CD4-positive, alpha-beta T cell treated with Interleukin-4 for 1 hour (primary cell): ENCODE data around the gene SIRPB1.
"Not testable (repeated sequence)": the region's sequence is repeated elsewhere in the genome, so short reads cannot be mapped to it uniquely, and the experiment has no call there.

Experiments used
- DNase-seq, 2 donors: peaks; one replicate each; pipeline ENCODE4 v3.0.0-alpha.2; 2020 to 2022

Gene SIRPB1

GRCh38 chr20:1636621-1637020, 16.8 kb upstream of the SIRPB1 start:
- no peak for DNase-seq

DNA sequence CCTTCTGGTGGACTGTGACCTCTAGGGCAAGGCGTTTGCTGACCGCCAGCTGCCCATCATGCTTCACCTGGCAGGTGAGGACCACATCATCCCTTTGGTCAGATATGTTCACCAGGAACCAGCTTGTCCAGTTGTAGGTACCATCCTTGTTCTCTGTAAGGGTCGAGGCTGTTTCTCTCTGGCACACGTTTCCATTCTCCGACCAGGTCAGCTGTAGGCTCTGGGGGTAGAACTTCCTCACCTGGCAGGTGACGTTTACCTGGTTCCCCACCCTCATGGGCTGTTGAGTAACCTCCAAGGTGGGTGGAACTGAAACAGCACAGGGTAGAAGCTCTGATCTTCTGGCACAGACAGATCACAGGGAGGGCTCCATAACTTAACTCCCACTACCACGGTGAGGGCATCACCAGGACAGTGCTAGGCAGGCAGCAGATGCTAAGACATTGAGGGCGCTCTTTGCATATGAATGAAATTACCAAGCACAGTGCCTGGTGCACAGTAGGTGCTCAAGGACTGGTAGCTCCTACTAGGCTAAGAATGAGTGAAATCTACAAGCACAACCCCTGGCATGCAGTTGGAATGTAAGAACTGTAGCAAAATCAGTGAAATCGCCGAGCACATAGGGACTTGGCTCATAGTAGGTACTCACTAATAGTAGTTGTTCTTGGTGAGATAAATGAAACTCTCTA, 15.6 kb upstream of the SIRPB1 start:
- DNase-seq, result no peak

- DNase-seq, result no peak
Observed at GRCh38 chr20:1633535-1633934, 13.7 kb upstream of the SIRPB1 start.

- no peak for DNase-seq
Observed at GRCh38 chr20:1632178-1632577, 12.4 kb upstream of the SIRPB1 start.

- no peak for DNase-seq
Observed at GRCh38 chr20:1631309-1632151, 11.7 kb upstream of the SIRPB1 start.

DNA sequence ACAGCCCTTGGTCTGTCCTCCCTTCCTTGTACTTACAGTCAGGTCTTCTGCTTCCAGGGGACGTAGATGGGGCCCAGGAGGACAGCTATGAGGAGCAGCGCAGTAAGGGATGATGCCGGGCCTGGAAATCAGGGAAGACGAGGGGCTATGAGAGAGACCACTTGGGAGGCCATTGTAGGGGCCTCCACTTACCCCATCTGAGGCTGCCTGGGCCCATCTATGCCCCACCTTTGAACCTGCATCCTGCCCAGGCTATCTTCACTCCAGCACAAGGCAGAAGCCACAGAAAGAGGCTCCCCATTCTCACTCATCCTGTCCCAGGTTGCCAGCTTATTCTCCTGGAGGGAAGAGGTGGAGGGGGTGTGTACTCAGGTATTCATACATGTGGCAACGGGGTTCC, 10.4 kb upstream of the SIRPB1 start:
- DNase-seq, result no peak

GRCh38 chr20:1629321-1629720, 9.5 kb upstream of the SIRPB1 start:
- DNase-seq, result no peak

GRCh38 chr20:1628621-1629020, 8.8 kb upstream of the SIRPB1 start:
- no peak for DNase-seq

GRCh38 chr20:1627200-1627550, 7.4 kb upstream of the SIRPB1 start:
- no peak for DNase-seq

- DNase-seq, result no peak
Observed at GRCh38 chr20:1626528-1627199, 6.9 kb upstream of the SIRPB1 start.

- DNase-seq, result no peak
Observed at GRCh38 chr20:1625083-1625690, 5.4 kb upstream of the SIRPB1 start.

GRCh38 chr20:1623501-1624205, 3.8 kb upstream of the SIRPB1 start:
- DNase-seq, result no peak

DNA sequence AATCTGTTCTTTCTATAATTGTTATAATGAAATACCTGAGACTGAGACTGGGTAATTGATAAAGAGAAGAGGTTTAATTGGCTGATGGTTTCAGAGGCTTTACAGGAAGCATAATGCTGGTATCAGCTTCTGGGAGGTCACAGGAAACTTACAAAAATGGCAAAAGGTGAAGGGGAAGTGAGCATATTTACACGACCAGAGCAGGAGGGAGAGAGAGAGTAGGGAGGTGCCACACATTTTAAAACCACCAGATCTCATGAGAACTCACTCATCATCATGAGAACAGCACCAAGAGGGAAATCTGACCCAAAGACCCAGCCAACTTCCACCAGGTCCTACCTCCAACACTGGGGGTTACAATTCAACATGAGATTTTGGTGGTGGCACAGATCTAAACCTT, 2.6 kb upstream of the SIRPB1 start:
- DNase-seq, result peak; percentile 29 to 55

- DNase-seq, result no peak
Observed at GRCh38 chr20:1621316-1621715, 1.5 kb upstream of the SIRPB1 start.

GRCh38 chr20:1618954-1619540, 762 bp downstream of the SIRPB1 start:
- DNase-seq, result no peak

GRCh38 chr20:1618479-1618878, 1.3 kb downstream of the SIRPB1 start:
- no peak for DNase-seq

GRCh38 chr20:1616858-1617434, 2.9 kb downstream of the SIRPB1 start:
- DNase-seq, result no peak

DNA sequence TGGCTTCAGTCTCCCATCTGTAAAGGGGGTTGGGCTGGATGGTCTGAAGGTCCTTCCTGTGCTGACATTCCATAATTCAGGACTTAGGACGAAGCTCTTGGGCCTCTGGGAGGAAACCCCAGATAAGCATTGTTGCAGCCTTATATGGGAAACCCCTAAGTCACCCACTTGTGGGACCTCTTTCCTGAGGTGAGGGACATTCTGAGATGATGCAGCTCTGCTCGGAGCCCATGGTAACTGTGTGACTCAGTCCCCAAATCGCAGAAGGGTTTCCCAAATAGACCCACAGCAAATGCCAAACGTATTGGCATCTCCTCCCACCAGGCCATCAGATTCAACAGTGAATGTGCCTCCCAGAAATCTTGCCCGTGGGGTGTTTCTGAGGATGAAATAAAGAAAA, 9.4 kb downstream of the SIRPB1 start:
- DNase-seq, result not testable (repeated sequence)

DNA sequence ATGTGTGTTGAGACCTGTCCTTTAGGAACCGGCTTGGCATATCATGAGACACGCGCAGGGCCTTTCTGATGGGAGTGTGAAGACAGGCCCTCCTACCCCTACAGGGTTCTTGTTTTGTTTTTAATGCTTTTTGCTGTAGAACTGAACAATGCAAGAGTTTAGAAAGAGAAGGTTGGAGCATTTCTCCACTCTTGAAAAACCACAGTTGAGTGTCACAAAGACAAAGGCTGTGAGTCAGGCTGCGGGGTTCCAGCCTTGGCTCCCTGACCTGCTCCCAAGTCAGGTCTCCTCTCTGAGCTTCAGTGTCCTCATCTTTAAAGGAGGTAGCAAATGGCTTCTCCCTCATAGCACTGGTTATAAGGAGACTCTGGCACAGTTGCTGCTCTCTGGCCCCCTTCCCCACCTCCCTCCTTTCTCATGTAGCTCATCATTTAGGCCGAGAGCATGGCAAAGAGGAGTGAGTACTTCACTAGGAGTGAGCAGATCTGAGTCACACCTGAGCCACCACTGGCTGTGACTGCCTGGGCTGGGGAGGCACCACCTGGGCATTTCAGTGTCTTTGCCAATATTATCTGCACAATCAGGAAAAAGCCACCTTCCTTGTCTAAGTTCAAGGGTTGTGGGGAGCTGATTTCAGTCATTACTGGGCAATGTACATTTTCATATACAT, 11.0 kb downstream of the SIRPB1 start:
- DNase-seq, result not testable (repeated sequence)

DNA sequence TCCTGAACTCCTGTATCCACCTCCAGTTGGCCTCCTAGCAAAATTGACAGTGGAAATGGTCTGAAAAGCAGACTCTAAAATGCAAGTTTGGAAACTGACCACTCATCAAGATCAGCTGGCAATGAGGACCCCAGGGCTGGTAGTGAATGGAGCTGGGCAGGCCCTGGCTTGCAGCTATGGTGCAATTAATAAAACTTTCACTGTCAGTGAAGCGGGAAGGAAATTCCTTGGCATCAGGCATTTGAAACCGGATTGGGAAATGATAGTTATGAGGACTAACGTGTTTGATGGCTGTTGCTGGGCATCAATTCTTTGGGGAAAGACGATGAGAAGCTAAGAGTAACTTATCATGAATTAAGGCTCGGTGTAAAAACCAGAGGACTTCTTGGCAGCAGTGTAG, 19.1 kb downstream of the SIRPB1 start:
- DNase-seq, result no peak

GRCh38 chr20:1595333-1595732, 24.5 kb downstream of the SIRPB1 start:
- DNase-seq, result no peak
